Cerebellar cortex (tissue), 1 donor: ENCODE measurements around the gene ADPGK.
"Not testable (repeated sequence)": the region's sequence is repeated elsewhere in the genome, so short reads cannot be mapped to it uniquely, and the experiment has no call there.

Experiments
- DNase-seq: peaks from one replicate; pipeline ENCODE4 v3.0.0-alpha.2; 2015; ENCODE audit warnings: low spot score

Gene ADPGK

DNA sequence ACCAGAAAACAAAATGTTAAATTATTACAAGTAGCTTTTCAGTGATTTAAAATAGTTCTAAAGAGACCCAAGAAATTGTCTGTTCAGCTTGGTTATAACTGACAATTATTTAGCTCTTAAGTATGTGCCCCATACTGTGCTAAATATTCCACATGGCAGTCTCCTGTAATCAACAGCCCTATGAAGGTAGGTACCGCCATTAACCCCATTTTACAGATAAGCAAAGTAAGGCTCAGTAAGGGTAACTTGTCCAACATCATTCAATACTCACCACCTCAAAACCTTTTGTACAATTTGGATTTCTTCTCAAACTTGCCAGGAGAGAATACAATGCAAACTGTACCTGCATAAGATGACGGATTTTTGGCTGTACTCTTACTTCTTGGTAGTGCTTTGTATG, 33.9 kb downstream of the ADPGK start:
- no peak for DNase-seq

DNA sequence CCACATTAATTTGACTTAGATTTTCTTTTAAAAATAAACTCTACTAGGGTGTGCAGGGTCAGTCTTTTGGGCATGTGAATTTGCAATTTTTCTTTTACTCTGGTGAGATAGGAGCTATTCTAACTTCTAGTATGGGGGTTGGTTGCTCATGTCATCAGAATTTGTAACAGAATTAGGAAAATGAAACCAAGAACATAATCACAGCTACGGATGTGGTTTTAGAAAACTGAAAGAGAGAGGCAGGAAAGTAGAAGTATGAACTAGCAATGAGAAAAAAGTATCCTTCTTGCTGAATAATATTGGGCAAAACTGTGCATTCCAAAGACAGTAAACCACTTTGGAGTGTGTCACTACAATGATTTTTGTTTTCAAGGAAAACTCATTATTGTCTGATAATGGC, 43.3 kb downstream of the ADPGK start:
- DNase-seq: no peak

DNA sequence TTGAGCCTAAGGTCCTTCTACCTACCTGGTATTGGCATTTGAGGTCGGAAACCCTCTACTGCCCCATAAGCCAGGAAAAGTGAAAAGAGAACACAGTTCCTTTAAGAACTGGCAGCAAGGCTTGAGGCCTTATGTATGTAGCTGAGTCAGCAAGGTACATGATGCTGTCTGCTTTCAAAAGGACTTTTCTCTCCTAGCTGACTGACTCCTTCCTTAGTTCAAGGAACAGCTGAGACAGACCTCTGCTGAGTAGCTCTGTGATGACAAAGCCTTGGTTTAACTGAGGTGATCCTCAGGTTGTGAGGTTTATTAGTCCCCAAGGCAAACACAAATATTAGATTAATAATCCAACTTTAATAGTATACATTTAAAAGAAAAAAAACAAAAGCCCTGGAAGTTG, 45.8 kb downstream of the ADPGK start:
- no peak for DNase-seq

DNA sequence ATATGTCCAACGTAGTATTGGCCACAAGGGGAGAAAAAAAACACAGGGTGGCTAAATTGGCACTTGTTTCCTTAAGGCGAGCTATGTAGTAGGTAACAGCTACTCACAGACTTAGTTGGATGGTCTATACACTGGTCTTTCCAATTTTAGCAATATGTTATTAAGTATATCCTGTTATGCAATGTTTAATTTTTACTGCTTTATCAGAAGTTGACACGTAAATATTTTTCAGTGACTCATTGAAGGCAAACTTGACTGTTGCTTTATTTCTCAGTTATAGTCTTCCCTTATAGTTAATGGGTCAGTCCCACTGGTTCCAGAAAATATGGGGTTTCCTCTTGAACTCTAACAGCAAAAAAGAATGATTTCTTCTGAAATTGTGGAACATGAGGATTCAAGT, 46.5 kb downstream of the ADPGK start:
- DNase-seq: no peak

DNA sequence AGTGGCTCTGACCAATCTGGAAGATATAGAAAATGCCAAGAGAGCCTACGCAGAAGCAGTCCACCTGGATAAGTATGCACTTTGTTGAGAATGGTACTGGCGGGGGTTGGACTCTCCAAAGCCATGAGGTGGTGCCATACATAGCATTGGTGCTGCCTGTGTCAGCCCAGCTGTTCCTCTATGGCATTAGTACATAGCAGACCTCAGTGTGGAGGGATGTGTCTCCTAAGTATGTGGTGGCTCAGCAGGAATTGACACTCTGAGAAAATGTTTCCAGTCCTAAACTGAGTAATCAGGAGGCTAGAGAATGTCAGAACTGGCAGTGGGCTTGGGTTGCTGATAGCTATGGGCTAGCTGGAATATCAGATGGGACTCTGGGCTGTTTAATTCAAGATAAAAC, 48.4 kb downstream of the ADPGK start:
- DNase-seq: no peak

DNA sequence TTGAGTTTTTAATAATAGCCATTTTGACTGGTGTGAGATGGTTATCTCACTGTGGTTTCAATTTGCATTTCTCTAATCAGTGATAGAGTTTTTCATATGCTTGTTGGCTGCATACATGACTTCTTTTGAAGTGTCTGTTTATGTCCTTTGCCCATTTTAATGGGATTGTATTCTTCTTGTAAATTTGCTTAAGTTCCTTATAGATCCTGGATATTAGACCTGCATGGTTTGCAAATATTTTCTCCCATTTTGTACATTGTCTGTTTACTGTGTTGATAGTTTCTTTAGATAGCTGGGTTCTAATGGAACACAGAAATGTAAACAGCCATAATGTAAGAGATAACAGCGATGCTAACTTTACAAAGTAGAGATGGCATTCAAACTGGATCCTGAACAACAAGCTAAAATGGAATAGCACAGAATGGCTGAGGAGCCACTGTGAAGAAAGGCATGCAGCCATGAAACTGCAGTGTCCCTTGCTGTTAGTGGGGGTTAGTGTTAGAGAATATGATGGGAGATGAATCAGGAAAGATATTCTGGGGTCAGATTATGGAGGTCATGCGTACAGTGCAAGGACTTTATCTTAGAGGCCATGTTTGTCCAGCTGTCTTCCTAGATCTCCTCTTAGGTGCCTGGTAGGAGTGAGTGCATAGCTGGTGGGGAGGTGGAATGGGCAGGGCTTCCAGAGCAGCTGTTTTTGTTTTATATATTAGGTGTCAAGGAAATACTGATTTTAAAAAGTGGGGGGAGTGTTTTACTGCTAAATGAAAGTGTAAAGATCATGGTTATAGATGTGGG, 49.4 kb downstream of the ADPGK start:
- DNase-seq: no peak

DNA sequence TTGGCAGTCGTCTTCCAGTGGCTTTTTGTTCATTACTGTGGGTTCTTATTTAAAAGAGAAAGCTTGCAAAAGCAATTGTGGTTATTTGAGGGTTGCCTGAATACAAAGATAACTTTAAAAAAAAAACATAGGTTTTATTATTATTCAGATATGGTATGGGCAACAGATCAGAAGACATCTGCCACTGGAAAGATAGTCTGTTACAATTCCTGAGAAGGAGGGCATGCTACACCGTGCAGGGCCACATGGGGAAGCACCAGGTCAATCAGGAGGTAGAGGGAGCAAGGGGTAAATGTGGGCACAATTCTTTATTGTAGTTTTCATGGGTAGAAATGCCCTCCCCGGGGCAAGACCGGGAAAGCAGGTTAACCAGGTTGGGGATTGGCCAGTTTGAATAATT, 51.0 kb downstream of the ADPGK start:
- no peak for DNase-seq

DNA sequence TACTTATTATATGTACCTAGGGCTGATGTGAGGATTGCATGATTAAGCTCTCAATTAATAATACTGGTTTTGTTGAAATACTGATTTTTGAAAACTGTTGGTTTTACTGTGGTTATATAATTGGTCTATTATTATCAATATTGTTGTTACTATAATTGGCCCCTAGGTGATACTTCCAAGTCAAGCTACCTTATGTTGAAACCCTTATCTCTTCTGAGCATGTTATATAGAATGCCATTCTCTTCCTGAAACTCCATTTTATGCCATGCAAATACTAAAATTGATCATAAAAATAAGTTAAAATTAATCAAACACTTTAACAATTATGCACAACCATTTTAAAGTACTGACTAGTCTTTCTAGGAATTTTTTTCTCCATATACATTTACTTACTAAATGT, 51.5 kb downstream of the ADPGK start:
- no peak for DNase-seq

DNA sequence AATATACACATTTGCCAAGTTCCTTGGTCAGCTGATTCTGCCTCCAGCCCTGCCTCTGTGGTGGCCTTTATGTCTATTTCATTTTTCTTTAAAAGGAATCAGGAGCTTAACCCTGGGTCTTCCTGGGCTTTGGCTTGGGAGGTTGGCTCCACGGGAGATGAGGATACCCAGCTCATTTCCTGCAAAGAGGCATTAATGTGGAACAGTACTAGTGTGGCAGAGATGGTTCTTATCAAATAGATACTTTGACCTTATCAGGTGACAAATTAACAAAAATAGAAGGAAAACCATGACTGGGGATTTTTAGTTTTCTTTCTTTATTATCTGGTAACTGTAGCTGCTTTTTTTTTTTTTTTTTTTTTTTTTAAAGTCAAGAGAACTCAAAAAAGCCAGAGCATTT, 54.7 kb downstream of the ADPGK start:
- DNase-seq: no peak

DNA sequence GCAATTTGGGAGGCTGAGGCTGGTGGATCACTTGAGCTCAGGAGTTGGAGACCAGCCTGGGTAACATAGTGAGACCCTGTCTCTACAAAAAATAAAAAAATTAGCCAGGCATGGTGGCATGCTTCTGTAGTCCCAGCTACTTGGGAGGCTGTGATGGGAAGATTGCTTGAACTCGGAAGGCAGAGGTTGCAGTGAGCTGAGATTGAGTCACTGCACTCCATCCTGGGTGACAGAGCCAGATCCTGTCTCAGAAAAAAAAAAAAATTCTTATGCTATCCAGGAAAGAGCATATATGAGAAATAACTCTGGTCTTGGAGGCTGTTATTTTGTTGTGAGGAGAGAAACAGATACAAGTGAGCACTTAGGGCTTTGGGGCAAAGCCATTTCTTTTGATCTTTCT, 55.3 kb downstream of the ADPGK start:
- DNase-seq: not testable (repeated sequence)

DNA sequence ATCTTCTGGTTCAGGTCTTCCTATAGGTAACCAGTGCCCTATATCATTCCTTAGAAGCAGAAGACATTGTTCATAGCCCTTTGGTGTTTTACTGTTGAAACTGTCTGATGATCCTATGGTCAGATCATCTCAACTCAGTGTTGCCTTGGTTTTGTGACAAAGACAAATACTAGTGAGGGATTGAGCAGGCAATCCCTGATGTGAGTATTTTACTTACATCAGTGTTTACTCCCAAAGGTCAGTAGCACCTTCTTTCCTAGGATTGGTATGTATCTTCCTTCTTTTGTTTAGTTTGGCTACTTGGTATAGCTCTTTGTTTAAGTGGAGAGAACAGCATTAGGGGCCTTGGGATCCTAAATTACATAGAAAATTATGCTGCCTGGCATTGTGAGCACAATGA, 56.4 kb downstream of the ADPGK start:
- no peak for DNase-seq

DNA sequence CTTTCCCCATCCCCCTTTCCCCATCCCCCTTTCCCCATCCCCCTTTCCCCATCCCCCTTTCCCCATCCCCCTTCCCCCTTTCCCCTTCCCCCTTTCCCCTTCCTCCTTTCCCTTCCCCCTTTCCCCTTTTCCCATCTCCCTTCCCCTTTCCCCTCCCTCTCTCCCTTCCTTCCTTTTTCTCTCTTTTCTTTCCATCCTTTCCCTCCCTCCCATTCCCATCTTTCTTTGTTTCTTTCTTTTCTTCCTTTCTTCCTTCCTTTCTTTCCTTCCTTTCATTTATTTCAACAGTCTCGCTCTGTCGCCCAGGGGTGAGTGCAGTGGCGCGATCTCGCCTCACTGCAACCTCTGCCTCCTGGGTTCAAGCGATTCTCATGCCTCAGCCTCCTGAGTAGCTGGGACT, 57.7 kb downstream of the ADPGK start:
- DNase-seq: not testable (repeated sequence)

DNA sequence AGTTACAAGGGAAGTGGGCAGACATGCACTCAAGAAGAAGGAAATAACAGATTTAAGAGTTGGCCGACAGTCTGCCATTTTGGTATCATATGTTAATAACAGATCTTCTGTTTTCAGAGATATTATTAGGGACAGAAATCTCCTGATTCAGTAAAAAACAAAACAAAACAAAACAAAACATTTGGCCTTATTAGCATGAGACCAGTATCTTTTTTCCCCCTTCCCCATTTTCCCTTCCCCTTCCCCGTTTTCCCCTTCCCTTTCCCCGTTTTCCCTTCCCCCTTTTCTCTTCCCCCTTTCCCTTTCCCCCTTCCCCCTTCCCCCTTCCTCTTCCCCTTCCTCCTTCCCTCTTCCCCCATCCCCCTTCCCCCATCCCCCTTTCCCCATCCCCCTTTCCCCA, 58.1 kb downstream of the ADPGK start:
- no peak for DNase-seq

DNA sequence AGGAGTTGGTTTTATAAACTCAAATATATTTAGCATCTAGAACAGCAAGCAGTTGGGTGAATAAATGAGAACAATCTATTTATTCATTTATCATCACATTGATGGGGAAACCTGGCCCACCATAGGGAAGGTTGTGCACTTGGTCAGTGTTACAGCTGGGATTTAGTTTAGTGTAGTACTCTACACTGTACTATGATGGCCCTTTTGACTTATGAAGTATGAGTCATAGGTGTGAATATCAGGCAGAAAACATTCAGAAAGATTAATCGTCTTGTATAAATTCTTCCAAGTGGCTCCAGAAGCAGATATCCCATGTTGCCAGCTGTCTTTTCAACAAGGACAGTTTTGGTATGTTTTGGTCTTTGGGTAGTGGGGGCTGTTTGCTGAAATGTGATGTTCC, 59.5 kb downstream of the ADPGK start:
- DNase-seq: no peak

DNA sequence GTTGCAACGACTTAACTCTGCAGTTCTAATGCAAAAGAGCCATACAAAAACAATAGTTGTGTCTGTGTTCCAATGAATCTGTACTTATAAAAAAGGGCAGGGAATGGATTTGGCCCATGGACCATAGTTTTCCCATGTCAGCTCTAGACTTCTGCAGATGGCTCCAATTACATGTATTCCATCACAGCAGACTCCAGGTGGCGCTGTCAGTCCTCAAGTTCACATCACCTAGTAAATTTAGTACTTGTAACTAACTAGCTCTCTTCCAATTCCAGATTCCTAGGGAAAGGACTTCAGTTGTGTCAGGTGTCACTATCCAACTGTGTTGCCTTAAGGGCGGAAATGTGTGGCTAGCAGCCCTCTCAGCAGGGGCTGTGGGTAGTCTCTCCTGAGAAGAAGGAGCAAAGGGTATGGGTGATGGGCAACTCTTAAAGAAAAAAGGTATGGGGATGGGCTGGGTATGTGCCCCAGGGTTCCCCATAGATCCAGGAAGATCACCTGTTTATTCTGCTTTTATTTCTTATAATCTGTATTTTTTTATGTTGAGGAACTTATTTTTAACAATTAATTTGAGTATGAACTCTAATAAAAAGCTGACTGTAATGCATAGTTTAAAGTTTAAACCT, 61.4 kb downstream of the ADPGK start:
- peak; percentile 79 for DNase-seq

DNA sequence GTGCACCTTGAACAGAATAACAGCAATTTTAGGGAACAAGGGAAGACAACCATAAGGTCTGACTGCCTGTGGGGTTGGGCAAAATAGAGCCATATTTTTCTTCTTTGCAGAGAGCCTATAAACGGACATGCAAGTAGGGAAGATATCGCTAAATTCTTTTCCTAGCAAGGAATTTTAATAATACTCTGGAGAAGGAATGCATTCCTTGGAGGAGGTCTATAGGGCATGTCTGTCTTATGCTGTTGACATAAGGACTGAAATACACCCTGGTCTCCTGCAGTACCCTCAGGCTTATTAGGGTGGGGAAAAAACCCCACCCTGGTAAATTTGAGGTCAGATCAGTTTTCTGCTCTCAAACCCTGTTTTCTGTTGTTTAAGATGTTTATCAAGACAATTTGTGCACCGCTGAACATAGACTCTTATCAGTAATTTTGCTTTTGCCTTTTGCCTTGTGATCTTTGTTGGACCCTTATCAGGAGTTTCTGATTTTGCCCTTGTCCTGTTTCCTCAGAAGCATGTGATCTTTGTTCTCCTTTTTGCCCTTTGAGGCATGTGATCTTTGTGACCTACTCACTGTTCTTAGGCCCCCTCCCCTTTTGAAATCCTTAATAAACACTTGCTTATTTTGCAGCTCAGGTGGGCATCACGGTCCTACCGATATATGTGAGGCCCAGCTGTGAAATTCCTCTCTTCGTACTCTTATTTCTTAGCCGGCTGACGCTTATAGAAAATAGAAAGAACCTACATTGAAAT, 74.8 kb downstream of the ADPGK start:
- not testable (repeated sequence) for DNase-seq

DNA sequence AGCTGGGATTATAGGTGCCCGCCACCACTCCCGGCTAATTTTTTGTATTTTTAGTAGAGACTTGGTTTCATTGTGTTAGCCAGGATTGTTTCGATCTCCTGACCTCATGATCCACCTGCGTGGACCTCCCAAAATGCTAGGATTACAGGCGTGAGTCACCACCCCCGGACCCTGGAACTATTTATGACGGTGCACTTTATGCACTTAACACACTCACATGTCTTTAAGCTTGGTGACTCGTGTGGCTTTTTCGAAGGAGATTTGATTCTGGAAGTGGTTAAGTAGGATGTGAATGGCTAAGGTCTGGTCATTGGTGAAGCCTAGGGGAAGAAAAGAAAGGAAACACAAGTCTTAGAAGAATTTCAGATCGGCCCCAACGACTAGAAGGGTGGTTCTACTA, 77.3 kb downstream of the ADPGK start:
- DNase-seq: no peak
